ENCODE data around the gene METTL9.

DNA sequence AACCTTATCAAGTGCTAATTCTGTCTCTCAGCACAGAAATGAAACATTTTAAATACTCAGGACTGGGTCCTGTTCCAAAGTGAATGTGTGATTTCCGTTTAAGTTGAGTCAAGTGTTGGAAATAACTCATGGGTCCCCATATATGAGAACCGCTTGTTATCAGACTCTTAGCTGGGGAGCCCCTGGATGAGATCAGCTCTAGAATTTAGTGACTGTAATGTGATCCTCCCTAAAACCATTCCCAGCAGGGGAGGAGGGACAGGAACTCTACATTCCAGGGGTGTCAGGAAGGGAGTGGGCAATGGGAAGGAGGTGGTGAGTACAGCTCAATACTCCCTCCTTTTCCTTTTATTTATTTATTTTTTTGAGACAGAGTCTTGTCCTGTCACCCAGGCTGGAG lies 101.9 kb downstream of the METTL9 start:
- TF ChIP-seq, protein P1, sequence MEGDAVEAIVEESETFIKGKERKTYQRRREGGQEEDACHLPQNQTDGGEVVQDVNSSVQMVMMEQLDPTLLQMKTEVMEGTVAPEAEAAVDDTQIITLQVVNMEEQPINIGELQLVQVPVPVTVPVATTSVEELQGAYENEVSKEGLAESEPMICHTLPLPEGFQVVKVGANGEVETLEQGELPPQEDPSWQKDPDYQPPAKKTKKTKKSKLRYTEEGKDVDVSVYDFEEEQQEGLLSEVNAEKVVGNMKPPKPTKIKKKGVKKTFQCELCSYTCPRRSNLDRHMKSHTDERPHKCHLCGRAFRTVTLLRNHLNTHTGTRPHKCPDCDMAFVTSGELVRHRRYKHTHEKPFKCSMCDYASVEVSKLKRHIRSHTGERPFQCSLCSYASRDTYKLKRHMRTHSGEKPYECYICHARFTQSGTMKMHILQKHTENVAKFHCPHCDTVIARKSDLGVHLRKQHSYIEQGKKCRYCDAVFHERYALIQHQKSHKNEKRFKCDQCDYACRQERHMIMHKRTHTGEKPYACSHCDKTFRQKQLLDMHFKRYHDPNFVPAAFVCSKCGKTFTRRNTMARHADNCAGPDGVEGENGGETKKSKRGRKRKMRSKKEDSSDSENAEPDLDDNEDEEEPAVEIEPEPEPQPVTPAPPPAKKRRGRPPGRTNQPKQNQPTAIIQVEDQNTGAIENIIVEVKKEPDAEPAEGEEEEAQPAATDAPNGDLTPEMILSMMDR (IDR thresholded peaks at IDR 0.05): no peak
- no peak for TF ChIP-seq POLR2A (IDR thresholded peaks at IDR 0.05)
- TF ChIP-seq EP300 (IDR thresholded peaks at IDR 0.05): no peak

Measured in tibial nerve (tissue), 4 donors.